ENCODE data around the gene OSGEP. TPM values are rescaled to one million over a fixed set of nuclear protein-coding genes. Genes with fewer than 3 reads are reported as not detected.

Gene OSGEP
- total RNA-seq, 1 donor from 2014 or later: 15.0 TPM

- Histone ChIP-seq H3K36me3 (ENCODE audit: control insufficient read depth, insufficient read depth, low read length) (no peaks in the 10 kb centered on the region), H3K27me3 (ENCODE audit: control insufficient read depth, insufficient read depth, low read length) (no peaks in the 10 kb centered on the region), H3K4me3 (ENCODE audit: low read depth, low read length) (no peak overlapping the region)
- DNase-seq (ENCODE audit: low read depth) (peak; percentile 70), FAIRE-seq (no peak)
- no peak for TF ChIP-seq CTCF (IDR thresholded peaks at IDR 0.05; ENCODE audit: insufficient read depth, low read length, severe bottlenecking)
Observed at GRCh38 chr14:20427231-20428009, 27.2 kb downstream of the OSGEP start.

GRCh38 chr14:20424851-20425250, 29.8 kb downstream of the OSGEP start:
- no peak overlapping the region for H3K4me3 ChIP-seq (ENCODE audit: low read depth, low read length)
- no peaks in the 10 kb centered on the region for H3K27me3 ChIP-seq (ENCODE audit: control insufficient read depth, insufficient read depth, low read length)
- DNase-seq (ENCODE audit: low read depth) (no peak), FAIRE-seq (no peak)
- no peak for TF ChIP-seq CTCF (IDR thresholded peaks at IDR 0.05; ENCODE audit: insufficient read depth, low read length, severe bottlenecking)
- no peaks in the 10 kb centered on the region for H3K36me3 ChIP-seq (ENCODE audit: control insufficient read depth, insufficient read depth, low read length)

- no peak for FAIRE-seq
- no peak for TF ChIP-seq CTCF (IDR thresholded peaks at IDR 0.05; ENCODE audit: insufficient read depth, low read length, severe bottlenecking)
- no peak for DNase-seq (ENCODE audit: low read depth)
- H3K27me3 ChIP-seq (ENCODE audit: control insufficient read depth, insufficient read depth, low read length): no peaks in the 10 kb centered on the region
- no peak overlapping the region for H3K4me3 ChIP-seq (ENCODE audit: low read depth, low read length)
- no peaks in the 10 kb centered on the region for H3K36me3 ChIP-seq (ENCODE audit: control insufficient read depth, insufficient read depth, low read length)
Observed at GRCh38 chr14:20422886-20423285, 31.7 kb downstream of the OSGEP start.

- DNase-seq (ENCODE audit: low read depth) (no peak), FAIRE-seq (no peak)
- H3K4me3 ChIP-seq (ENCODE audit: low read depth, low read length): no peak overlapping the region
- no peaks in the 10 kb centered on the region for H3K36me3 ChIP-seq (ENCODE audit: control insufficient read depth, insufficient read depth, low read length)
- TF ChIP-seq CTCF (IDR thresholded peaks at IDR 0.05; ENCODE audit: insufficient read depth, low read length, severe bottlenecking): no peak
- no peaks in the 10 kb centered on the region for H3K27me3 ChIP-seq (ENCODE audit: control insufficient read depth, insufficient read depth, low read length)
Observed at GRCh38 chr14:20421267-20421666, 33.3 kb downstream of the OSGEP start.

GRCh38 chr14:20419419-20419818, 35.2 kb downstream of the OSGEP start:
- no peak for FAIRE-seq
- no peaks in the 10 kb centered on the region for H3K27me3 ChIP-seq (ENCODE audit: control insufficient read depth, insufficient read depth, low read length)
- TF ChIP-seq CTCF (IDR thresholded peaks at IDR 0.05; ENCODE audit: insufficient read depth, low read length, severe bottlenecking): no peak
- no peaks in the 10 kb centered on the region for H3K36me3 ChIP-seq (ENCODE audit: control insufficient read depth, insufficient read depth, low read length)
- DNase-seq (ENCODE audit: low read depth): no peak
- H3K4me3 ChIP-seq (ENCODE audit: low read depth, low read length): no peak overlapping the region

- no peak for TF ChIP-seq CTCF (IDR thresholded peaks at IDR 0.05; ENCODE audit: insufficient read depth, low read length, severe bottlenecking)
- FAIRE-seq: no peak
Observed at GRCh38 chr14:20418501-20418909, 36.1 kb downstream of the OSGEP start.

More at GRCh38 chr14:20418501-20418909, 36.1 kb downstream of the OSGEP start:
- no peak overlapping the region for H3K4me3 ChIP-seq (ENCODE audit: low read depth, low read length)
- DNase-seq (ENCODE audit: low read depth): no peak
- H3K27me3 ChIP-seq (ENCODE audit: control insufficient read depth, insufficient read depth, low read length): no peaks in the 10 kb centered on the region
- H3K36me3 ChIP-seq (ENCODE audit: control insufficient read depth, insufficient read depth, low read length): no peaks in the 10 kb centered on the region
